Smooth muscle cell (in vitro differentiated cells): ENCODE results near the gene OR7G2. TPM values are rescaled to one million over a fixed set of nuclear protein-coding genes. Genes with fewer than 3 reads are reported as not detected.

Experiments used
- DNase-seq: peaks from one replicate; lab custom pipeline; 2025; ENCODE audit not compliant: unreplicated experiment; lab: John Stamatoyannopoulos, UW
- H2AFZ ChIP-seq: fragments of 200-600 bp; sonication (generic); 2 replicates; pipeline ENCODE4 v1.6.0; 2016; ENCODE audit warnings: antibody characterized with exemption, low read depth, mild to moderate bottlenecking
- H3F3A ChIP-seq: fragments of 200-600 bp; sonication (generic); 2 replicates; pipeline ENCODE4 v1.6.0; 2017; ENCODE audit warnings: antibody characterized with exemption, low read depth
- H3K27ac ChIP-seq: fragments of 200-600 bp; sonication (generic); 2 replicates; pipeline ENCODE4 v1.5.1; 2016; ENCODE audit warnings: low read depth, mild to moderate bottlenecking
- H3K27me3 ChIP-seq: fragments of 200-600 bp; sonication (generic); 2 replicates; pipeline ENCODE4 v1.6.1; 2016; ENCODE audit warnings: low read depth, mild to moderate bottlenecking
- H3K36me3 ChIP-seq: fragments of 200-600 bp; sonication (generic); 2 replicates; pipeline ENCODE4 v1.5.1; 2016; ENCODE audit warnings: low read depth
- H3K4me1 ChIP-seq: fragments of 200-600 bp; sonication (generic); 2 replicates; pipeline ENCODE4 v1.5.1; 2016; ENCODE audit warnings: low read depth
- H3K4me2 ChIP-seq: fragments of 200-600 bp; sonication (generic); 2 replicates; pipeline ENCODE4 v1.6.0; 2016; ENCODE audit warnings: mild to moderate bottlenecking
- H3K4me3 ChIP-seq: fragments of 200-600 bp; sonication (generic); 2 replicates; pipeline ENCODE4 v1.5.1; 2016; ENCODE audit warnings: mild to moderate bottlenecking
- H3K79me2 ChIP-seq: fragments of 200-600 bp; sonication (generic); 2 replicates; pipeline ENCODE4 v1.6.0; 2016; ENCODE audit warnings: low read depth, mild to moderate bottlenecking
- H3K9ac ChIP-seq: fragments of 200-600 bp; sonication (generic); 2 replicates; pipeline ENCODE4 v1.6.0; 2016; ENCODE audit warnings: low read depth
- H3K9me3 ChIP-seq: fragments of 200-600 bp; sonication (generic); replicated peaks from 2 replicates; pipeline ENCODE4 v1.5.1; 2016; ENCODE audit warnings: low read depth
- H4K20me1 ChIP-seq: fragments of 200-600 bp; sonication (generic); 2 replicates; pipeline ENCODE4 v1.6.0; 2016; ENCODE audit warnings: low read depth
- WGBS: methylation state at CpG from one replicate; pipeline ENCODE4 v1.1.7; 2016; ENCODE audit warnings: low lambda C conversion rate; 5-methylcytosine and 5-hydroxymethylcytosine counted together
- polyA plus RNA-seq: library from polyadenylated mRNA; unstranded; fragments of >200 nt; fragmentation: Nextera tagmentation; extraction: Ambion mirVana; gene quantifications from 2 replicates; pipeline ENCODE4 v1.2.1, GENCODE V29; 2016
- total RNA-seq: library from RNA; depleted of rRNA; stranded (reverse); fragments of >200 nt; gene quantifications from 2 replicates; pipeline ENCODE4 v1.2.3, GENCODE V29; 2014
- TF ChIP-seq, protein P1 (sequence below): fragments of 200-600 bp; sonication (generic); IDR thresholded peaks from 2 replicates; pipeline ENCODE4 v1.5.1; 2017; ENCODE audit warnings: borderline replicate concordance, mild to moderate bottlenecking, antibody characterized with exemption; ENCODE audit not compliant: insufficient read depth, poor library complexity, severe bottlenecking

OR7G2 gene
- total RNA-seq (not detected in 2 replicates), polyA plus RNA-seq (not detected in 2 replicates)

DNA sequence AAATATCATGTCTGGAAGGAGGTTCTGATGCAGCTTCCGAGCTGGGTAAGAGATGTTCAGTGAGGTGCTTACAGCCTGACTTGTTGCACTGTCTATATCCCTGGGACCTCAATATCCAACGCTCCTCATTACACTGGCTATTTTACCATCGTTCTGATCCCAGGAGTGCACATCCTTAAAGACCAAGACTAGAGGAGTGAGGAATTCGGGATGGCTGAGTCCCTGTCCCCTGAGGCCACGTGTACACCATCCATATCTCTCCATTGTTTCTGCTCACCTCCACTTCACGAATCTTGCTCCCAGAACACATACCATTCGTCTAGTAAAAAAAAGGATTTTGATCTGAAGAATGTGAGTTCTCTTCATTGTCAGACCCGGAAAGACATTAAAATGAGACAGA is at the start of gene OR7G2:
OR7G2 (minus strand) TSS at position 101 of the 400 bp plus-strand sequence. CDS start 4,232 bp downstream, outside the sequence.
- no peak for DNase-seq
- no peaks in the 10 kb centered on the region for H3K9me3 ChIP-seq
- TF ChIP-seq, protein P1, sequence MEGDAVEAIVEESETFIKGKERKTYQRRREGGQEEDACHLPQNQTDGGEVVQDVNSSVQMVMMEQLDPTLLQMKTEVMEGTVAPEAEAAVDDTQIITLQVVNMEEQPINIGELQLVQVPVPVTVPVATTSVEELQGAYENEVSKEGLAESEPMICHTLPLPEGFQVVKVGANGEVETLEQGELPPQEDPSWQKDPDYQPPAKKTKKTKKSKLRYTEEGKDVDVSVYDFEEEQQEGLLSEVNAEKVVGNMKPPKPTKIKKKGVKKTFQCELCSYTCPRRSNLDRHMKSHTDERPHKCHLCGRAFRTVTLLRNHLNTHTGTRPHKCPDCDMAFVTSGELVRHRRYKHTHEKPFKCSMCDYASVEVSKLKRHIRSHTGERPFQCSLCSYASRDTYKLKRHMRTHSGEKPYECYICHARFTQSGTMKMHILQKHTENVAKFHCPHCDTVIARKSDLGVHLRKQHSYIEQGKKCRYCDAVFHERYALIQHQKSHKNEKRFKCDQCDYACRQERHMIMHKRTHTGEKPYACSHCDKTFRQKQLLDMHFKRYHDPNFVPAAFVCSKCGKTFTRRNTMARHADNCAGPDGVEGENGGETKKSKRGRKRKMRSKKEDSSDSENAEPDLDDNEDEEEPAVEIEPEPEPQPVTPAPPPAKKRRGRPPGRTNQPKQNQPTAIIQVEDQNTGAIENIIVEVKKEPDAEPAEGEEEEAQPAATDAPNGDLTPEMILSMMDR: no peak
- no peaks in the 10 kb centered on the region for H4K20me1 ChIP-seq
- H3K79me2 ChIP-seq: no peaks in the 10 kb centered on the region
- H3K36me3 ChIP-seq: no peaks in the 10 kb centered on the region
- WGBS: 63% methylated on average over 8 of the region's 8 CpGs
- H3F3A ChIP-seq: no peaks in the 10 kb centered on the region
- no peaks in the 10 kb centered on the region for H3K27me3 ChIP-seq
- H3K4me1 ChIP-seq: no peaks in the 10 kb centered on the region
- H3K9ac ChIP-seq: no peak within 1 kb of the TSS
- H3K4me2 ChIP-seq: no peak within 1 kb of the TSS
- no peak within 1 kb of the TSS for H3K4me3 ChIP-seq
- H3K27ac ChIP-seq: no peak within 1 kb of the TSS
- H2AFZ ChIP-seq: no peak within 1 kb of the TSS

DNA sequence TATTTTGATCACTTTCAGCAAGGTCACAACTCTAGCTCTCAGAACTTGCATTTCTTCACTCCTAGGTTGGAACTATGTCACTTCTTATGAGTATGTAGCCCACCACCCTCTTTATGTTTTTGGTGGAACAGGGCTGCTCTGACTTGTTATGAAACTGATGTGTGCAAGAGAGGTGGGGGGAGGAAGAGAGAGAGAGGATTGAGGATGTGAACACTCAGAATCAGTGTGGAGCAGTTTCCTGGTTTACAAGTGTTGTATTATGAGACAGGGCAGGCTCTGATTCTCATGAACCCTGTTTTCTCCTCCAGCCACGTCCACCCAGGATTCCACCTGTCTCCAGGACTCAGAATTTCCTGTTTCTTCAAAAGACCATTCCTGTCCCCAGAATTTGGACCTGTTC is 49.0 kb upstream of the OR7G2 start:
- H3K4me2 ChIP-seq: no peak overlapping the region
- no peak overlapping the region for H2AFZ ChIP-seq
- peaks cover 34% of the 10 kb centered on the region for H3K36me3 ChIP-seq
- H3K4me3 ChIP-seq: no peak overlapping the region
- peaks cover 49% of the 10 kb centered on the region for H3K79me2 ChIP-seq
- no peak overlapping the region for H3K27ac ChIP-seq
- no peak overlapping the region for H3K9ac ChIP-seq
- 100% methylated on average over 1 of the region's 1 CpG for WGBS
- peaks cover 26% of the 10 kb centered on the region for H3K9me3 ChIP-seq
- no peak for DNase-seq
- H3K27me3 ChIP-seq: no peaks in the 10 kb centered on the region
- TF ChIP-seq, protein P1: no peak
- peaks cover 33% of the 10 kb centered on the region for H4K20me1 ChIP-seq
- no peaks in the 10 kb centered on the region for H3K4me1 ChIP-seq
- no peaks in the 10 kb centered on the region for H3F3A ChIP-seq

DNA sequence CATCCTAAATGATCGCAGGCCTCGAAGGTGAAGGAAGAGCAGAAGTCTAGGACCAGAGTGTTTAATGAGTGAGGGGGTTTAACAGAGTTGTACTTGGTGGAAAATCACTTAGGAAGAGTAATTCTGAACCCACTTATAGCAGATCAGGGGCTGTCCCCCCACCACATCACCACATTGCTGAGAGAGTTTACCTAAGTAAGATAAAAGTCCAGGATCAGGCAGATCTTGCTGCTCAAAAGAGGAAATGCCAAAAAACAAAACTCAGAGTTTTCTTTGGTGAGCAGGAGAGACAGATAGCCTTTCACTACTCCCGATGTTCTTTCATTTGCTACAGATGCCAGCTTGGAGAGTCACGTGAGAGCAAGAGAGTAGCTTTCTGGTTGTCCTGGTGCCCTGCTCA is 48.3 kb upstream of the OR7G2 start:
- Histone ChIP-seq H3K4me3 (no peak overlapping the region), H2AFZ (no peak overlapping the region), H3F3A (no peaks in the 10 kb centered on the region), H3K4me1 (no peaks in the 10 kb centered on the region), H3K79me2 (peaks cover 56% of the 10 kb centered on the region), H4K20me1 (peaks cover 40% of the 10 kb centered on the region), H3K9ac (no peak overlapping the region), H3K36me3 (peaks cover 27% of the 10 kb centered on the region), H3K27me3 (no peaks in the 10 kb centered on the region), H3K27ac (no peak overlapping the region), H3K9me3 (peaks cover 19% of the 10 kb centered on the region), H3K4me2 (no peak overlapping the region)
- 95% methylated on average over 4 of the region's 4 CpGs for WGBS
- TF ChIP-seq, protein P1: no peak
- no peak for DNase-seq

DNA sequence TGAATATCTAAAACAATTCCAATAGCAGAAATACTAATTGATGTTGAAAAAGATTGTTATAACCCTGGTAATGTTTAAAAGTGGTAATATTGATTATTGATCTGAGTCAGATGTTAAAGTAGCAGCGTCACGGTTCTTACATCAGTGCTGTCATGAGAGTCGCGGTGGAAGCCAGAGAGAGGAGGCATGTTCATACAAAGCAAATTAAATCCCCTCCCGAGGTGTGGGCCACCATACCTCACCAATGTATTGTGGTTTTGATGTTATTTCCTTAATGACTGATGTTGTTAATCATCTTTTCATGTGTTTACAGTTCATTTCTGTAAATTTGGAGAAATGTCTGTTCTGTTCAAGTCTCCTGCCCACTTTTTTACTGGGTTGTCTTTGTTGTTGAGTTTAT is 44.1 kb upstream of the OR7G2 start:
- no peak for DNase-seq
- no peak overlapping the region for H2AFZ ChIP-seq
- H3F3A ChIP-seq: no peaks in the 10 kb centered on the region
- H3K4me1 ChIP-seq: no peaks in the 10 kb centered on the region
- no peak overlapping the region for H3K4me2 ChIP-seq
- no peaks in the 10 kb centered on the region for H3K27me3 ChIP-seq
- TF ChIP-seq, protein P1: no peak
- H3K36me3 ChIP-seq: peaks cover 8% of the 10 kb centered on the region
- no peak overlapping the region for H3K27ac ChIP-seq
- peaks cover 38% of the 10 kb centered on the region for H4K20me1 ChIP-seq
- H3K9ac ChIP-seq: no peak overlapping the region
- 98% methylated on average over 5 of the region's 5 CpGs for WGBS
- H3K4me3 ChIP-seq: no peak overlapping the region
- peaks cover 99% of the 10 kb centered on the region for H3K79me2 ChIP-seq
- peaks cover 5% of the 10 kb centered on the region for H3K9me3 ChIP-seq
